Measurements from ENCODE around the gene PPP1R15A. TPM values are rescaled to one million over a fixed set of nuclear protein-coding genes. Genes with fewer than 3 reads are reported as not detected.
"Not testable (repeated sequence)": the region's sequence is repeated elsewhere in the genome, so short reads cannot be mapped to it uniquely, and the experiment has no call there.

Gene PPP1R15A
- total and polyA plus RNA-seq, 2 donors (not counting 3 experiments of a cell fraction or from before 2014, with no cell fraction given), result 42.3 to 67.4 TPM

DNA sequence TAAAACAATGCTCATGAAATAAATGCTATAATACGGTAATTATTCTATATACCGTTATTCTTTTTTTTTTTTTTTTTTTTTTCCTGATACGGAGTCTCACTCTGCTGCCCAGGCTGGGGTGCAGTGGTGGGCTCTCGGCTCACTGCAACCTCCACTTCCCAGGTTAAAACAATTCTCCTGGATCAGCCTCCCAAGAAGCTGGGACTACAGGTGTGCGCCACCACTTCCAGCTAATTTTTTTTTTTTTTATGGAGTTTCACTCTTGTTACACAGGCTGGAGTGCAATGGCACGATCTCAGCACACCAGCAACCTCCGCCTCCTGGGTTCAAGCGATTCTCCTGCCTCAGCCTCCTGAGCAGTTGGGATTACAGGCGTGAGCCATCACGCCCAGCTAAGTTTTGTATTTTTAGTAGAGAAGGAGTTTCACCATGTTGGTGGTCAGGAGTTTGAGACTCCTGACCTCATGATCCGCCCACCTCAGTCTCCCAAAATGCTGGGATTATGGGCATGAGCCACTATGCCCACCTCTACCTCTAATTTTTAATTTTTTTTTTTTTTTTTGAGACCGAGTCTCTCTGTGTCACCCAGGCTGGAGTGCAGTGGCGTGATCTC is 6.9 kb downstream of the PPP1R15A start:
- no TSS peak for BruUV-seq (replicated peaks)
- H3K27me3 ChIP-seq (ENCODE audit: control insufficient read depth in 2 of 2, insufficient read depth in 2 of 2, low read length in 2 of 2), result no peaks in the 10 kb centered on the region
- peaks cover 8 to 11% of the 10 kb centered on the region in 2 experiments for H3K36me3 ChIP-seq (ENCODE audit: control insufficient read depth in 2 of 2, extremely low read depth in 1 of 2, insufficient read depth in 2 of 2, low read length in 2 of 2)
- POLR2A ChIA-PET, result interaction anchor here (0.7 to 1.7 kb wide), 2 partner anchors 21 to 319 kb away, joined by 4 to 5 read pairs; partner anchors contain the start of gene NUCB1
- FAIRE-seq (no peak), DNase-seq (ENCODE audit: low read depth, low spot score) (no peak)
- peaks cover 22% of the 10 kb centered on the region for H3K79me2 ChIP-seq (ENCODE audit: control insufficient read depth, insufficient read depth, low read length)
- no peak overlapping the region for H3K4me3 ChIP-seq (replicated peaks in 1 of 3; ENCODE audit: insufficient read depth in 1 of 3, low read depth in 1 of 3, low read length in 3 of 3)
- H2AFZ ChIP-seq (ENCODE audit: low read depth, low read length), result no peak overlapping the region
- TF ChIP-seq EZH2 (IDR thresholded peaks at IDR 0.05; ENCODE audit: borderline replicate concordance, low read depth, low read length, severe bottlenecking) (no peak), JUN (IDR thresholded peaks at IDR 0.05; ENCODE audit: borderline replicate concordance, insufficient read depth, insufficient read length, low read depth) (no peak), POLR2A (IDR thresholded peaks at IDR 0.05; ENCODE audit: low read depth, low read length) (no peak), MYC (IDR thresholded peaks at IDR 0.05; ENCODE audit: low read depth, low read length) (no peak), GATA2 (IDR thresholded peaks at IDR 0.05; ENCODE audit: insufficient read depth, insufficient read length, low read depth, low read length) (no peak), FOS (IDR thresholded peaks at IDR 0.05; ENCODE audit: borderline replicate concordance, insufficient read depth, low read length) (no peak), POLR2AphosphoS5 (IDR thresholded peaks at IDR 0.05; ENCODE audit: insufficient read depth, low read depth, low read length) (no peak)
- TF ChIP-seq, protein P1, sequence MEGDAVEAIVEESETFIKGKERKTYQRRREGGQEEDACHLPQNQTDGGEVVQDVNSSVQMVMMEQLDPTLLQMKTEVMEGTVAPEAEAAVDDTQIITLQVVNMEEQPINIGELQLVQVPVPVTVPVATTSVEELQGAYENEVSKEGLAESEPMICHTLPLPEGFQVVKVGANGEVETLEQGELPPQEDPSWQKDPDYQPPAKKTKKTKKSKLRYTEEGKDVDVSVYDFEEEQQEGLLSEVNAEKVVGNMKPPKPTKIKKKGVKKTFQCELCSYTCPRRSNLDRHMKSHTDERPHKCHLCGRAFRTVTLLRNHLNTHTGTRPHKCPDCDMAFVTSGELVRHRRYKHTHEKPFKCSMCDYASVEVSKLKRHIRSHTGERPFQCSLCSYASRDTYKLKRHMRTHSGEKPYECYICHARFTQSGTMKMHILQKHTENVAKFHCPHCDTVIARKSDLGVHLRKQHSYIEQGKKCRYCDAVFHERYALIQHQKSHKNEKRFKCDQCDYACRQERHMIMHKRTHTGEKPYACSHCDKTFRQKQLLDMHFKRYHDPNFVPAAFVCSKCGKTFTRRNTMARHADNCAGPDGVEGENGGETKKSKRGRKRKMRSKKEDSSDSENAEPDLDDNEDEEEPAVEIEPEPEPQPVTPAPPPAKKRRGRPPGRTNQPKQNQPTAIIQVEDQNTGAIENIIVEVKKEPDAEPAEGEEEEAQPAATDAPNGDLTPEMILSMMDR (IDR thresholded peaks at IDR 0.05; ENCODE audit: extremely low read depth in 1 of 2, insufficient read depth in 1 of 2, low read depth in 1 of 2, low read length in 2 of 2), result no peak
- TF ChIP-seq, protein P2, sequence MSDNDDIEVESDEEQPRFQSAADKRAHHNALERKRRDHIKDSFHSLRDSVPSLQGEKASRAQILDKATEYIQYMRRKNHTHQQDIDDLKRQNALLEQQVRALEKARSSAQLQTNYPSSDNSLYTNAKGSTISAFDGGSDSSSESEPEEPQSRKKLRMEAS (IDR thresholded peaks at IDR 0.05; ENCODE audit: insufficient read depth, insufficient read length), result no peak
- no peak overlapping the region for H3K9ac ChIP-seq (replicated peaks; ENCODE audit: extremely low read depth, insufficient read depth, low read length)
- CTCF ChIA-PET, result interaction anchor here (0.6 to 4.4 kb wide), 5 partner anchors 10 to 91 kb away, joined by 3 to 34 read pairs (median 3); partner anchors contain the start of genes HSD17B14 and NUCB1
- no peaks in the 10 kb centered on the region for H3K9me3 ChIP-seq (replicated peaks; ENCODE audit: control insufficient read depth, insufficient read depth, low read length)
- no peaks in the 10 kb centered on the region for H4K20me1 ChIP-seq (replicated peaks; ENCODE audit: control insufficient read depth, extremely low read depth, insufficient read depth, low read length)
- H3K4me1 ChIP-seq (ENCODE audit: control insufficient read depth, extremely low read depth, insufficient read depth, low read length), result peaks cover 18% of the 10 kb centered on the region
- dilution Hi-C loops (cut with MboI; ENCODE audit: extremely low pct_ligation_motif_present, low sequenced_read_pairs), result no loop called here
- H3K27ac ChIP-seq (ENCODE audit: insufficient read depth, low read depth, low read length), result no peak overlapping the region
- no peaks in the 10 kb centered on the region for H3K9me1 ChIP-seq (replicated peaks; ENCODE audit: control insufficient read depth, extremely low read depth, insufficient read depth, low read length)
- no peak overlapping the region for H3K4me2 ChIP-seq (ENCODE audit: insufficient read depth, low read length)
- intact Hi-C loops (cut with micrococcal nuclease), result no loop called here

GRCh38 chr19:48879696-48880095 is 7.5 kb downstream of the PPP1R15A start:
- ChIA-PET POLR2A (interaction anchor here (0.6 to 1.7 kb wide), 3 partner anchors 21 to 386 kb away, joined by 3 to 5 read pairs (median 3); partner anchors contain the start of gene NUCB1), CTCF (interaction anchor here (0.8 to 4.4 kb wide), 6 partner anchors 9 to 91 kb away, joined by 3 to 34 read pairs (median 5); partner anchors contain the start of gene NUCB1)
- intact Hi-C loops (cut with micrococcal nuclease); dilution Hi-C loops (cut with MboI; ENCODE audit: extremely low pct_ligation_motif_present, low sequenced_read_pairs); H4K20me1 ChIP-seq (replicated peaks; ENCODE audit: control insufficient read depth, extremely low read depth, insufficient read depth, low read length); BruUV-seq (replicated peaks); H3K9me3 ChIP-seq (replicated peaks; ENCODE audit: control insufficient read depth, insufficient read depth, low read length); H3K4me2 ChIP-seq (ENCODE audit: insufficient read depth, low read length); H3K27me3 ChIP-seq (ENCODE audit: control insufficient read depth in 2 of 2, insufficient read depth in 2 of 2, low read length in 2 of 2); H3K27ac ChIP-seq (ENCODE audit: insufficient read depth, low read depth, low read length); H3K9ac ChIP-seq (replicated peaks; ENCODE audit: extremely low read depth, insufficient read depth, low read length); H3K9me1 ChIP-seq (replicated peaks; ENCODE audit: control insufficient read depth, extremely low read depth, insufficient read depth, low read length); DNase-seq (ENCODE audit: low read depth, low spot score); H2AFZ ChIP-seq (ENCODE audit: low read depth, low read length); H3K36me3 ChIP-seq (ENCODE audit: control insufficient read depth in 2 of 2, extremely low read depth in 1 of 2, insufficient read depth in 2 of 2, low read length in 2 of 2); H3K4me3 ChIP-seq (replicated peaks in 1 of 3; ENCODE audit: insufficient read depth in 1 of 3, low read depth in 1 of 3, low read length in 3 of 3): not testable (repeated sequence)
- FAIRE-seq, result peak; percentile 43
- Histone ChIP-seq H3K79me2 (ENCODE audit: control insufficient read depth, insufficient read depth, low read length) (peaks cover 16% of the 10 kb centered on the region), H3K4me1 (ENCODE audit: control insufficient read depth, extremely low read depth, insufficient read depth, low read length) (peaks cover 17% of the 10 kb centered on the region)

Data from endothelial cell of umbilical vein (primary cell).